Thyroid gland (tissue), 4 donors: ENCODE measurements around the gene SNX4. TPM values are rescaled to one million over a fixed set of nuclear protein-coding genes. Genes with fewer than 3 reads are reported as not detected.
"Not testable (repeated sequence)": the region's sequence is repeated elsewhere in the genome, so short reads cannot be mapped to it uniquely, and the experiment has no call there.

Experiments used
- DNase-seq, 2 donors: peaks; one replicate each; pipeline ENCODE4 v3.0.0-alpha.2; 2019
- H3K27ac ChIP-seq, 3 donors: fragments of 200-600 bp; sonication (generic); 1 replicate in 2 of 3; 2 replicates in 1 of 3; pipeline ENCODE4 v1.5.1; 2016 to 2019; ENCODE audit warnings: mild to moderate bottlenecking in 1 of 3, moderate library complexity in 1 of 3
- H3K27me3 ChIP-seq: fragments of 200-600 bp; sonication (generic); one replicate; pipeline ENCODE4 v1.5.1; 2019
- H3K36me3 ChIP-seq, 2 donors: fragments of 200-600 bp; sonication (generic); one replicate each; pipeline ENCODE4 v1.5.1; 2016 to 2019
- H3K4me1 ChIP-seq, 2 donors: fragments of 200-600 bp; sonication (generic); one replicate each; pipeline ENCODE4 v1.5.1; 2017 to 2019
- H3K4me3 ChIP-seq, 3 donors: fragments of 200-600 bp; sonication (generic); replicated peaks in 1 of 3; 1 replicate in 2 of 3; 2 replicates in 1 of 3; pipeline ENCODE4 v1.5.1; 2016; ENCODE audit warnings: mild to moderate bottlenecking in 1 of 3
- H3K9me3 ChIP-seq: fragments of 200-600 bp; sonication (generic); one replicate; pipeline ENCODE4 v1.5.1; 2017
- CTCF ChIP-seq, 6 experiments: fragments of 200-600 bp in 3 of 6; fragments of 450-650 bp in 3 of 6; sonication (generic) in 3 of 6; IDR thresholded peaks; one replicate each; pipeline ENCODE4 v1.5.1; 2016 to 2019; ENCODE audit warnings: antibody characterized with exemption in 6 of 6, mild to moderate bottlenecking in 2 of 6, inconsistent platforms in 1 of 6, moderate library complexity in 1 of 6
- POLR2A ChIP-seq, 2 donors: fragments of 450-650 bp; IDR thresholded peaks; one replicate each; pipeline ENCODE4 v1.6.1; 2017; ENCODE audit warnings: antibody characterized with exemption in 2 of 2, mild to moderate bottlenecking in 2 of 2, moderate library complexity in 1 of 2
- WGBS, 2 donors: methylation state at CpG; one replicate each; pipeline ENCODE4 v1.1.5; 2017; 5-methylcytosine and 5-hydroxymethylcytosine counted together
- intact Hi-C: fragments of 100-400 bp; cut with DNase I; formaldehyde crosslinking; loops from one replicate; pipeline ENCODE4 v1.15.1; 2023
- total RNA-seq, 4 donors: library from RNA; depleted of rRNA; stranded (reverse); fragments of >200 nt; gene quantifications; one replicate each; pipeline ENCODE4 v1.2.3, GENCODE V29; 2016

SNX4 gene
- total RNA-seq, 4 donors from 2014 or later = 112 to 195 (median 138) TPM

GRCh38 chr3:125507128-125507527, 12.9 kb downstream of the SNX4 start:
- no peaks in the 10 kb centered on the region for H3K36me3 ChIP-seq
- WGBS, 2 donors = 99 to 100% methylated on average over 3 of the region's 3 CpGs
- TF ChIP-seq POLR2A (IDR thresholded peaks at IDR 0.05) (no peak), CTCF (IDR thresholded peaks at IDR 0.05) (no peak)
- peaks cover 8 to 11% of the 10 kb centered on the region in 2 donors for H3K4me1 ChIP-seq
- no peak overlapping the region for H3K4me3 ChIP-seq
- no peaks in the 10 kb centered on the region for H3K9me3 ChIP-seq
- DNase-seq = no peak
- no peaks in the 10 kb centered on the region for H3K27me3 ChIP-seq
- intact Hi-C loops = no loop called here
- H3K27ac ChIP-seq = no peak overlapping the region

GRCh38 chr3:125498630-125499029, 21.4 kb downstream of the SNX4 start:
- Histone ChIP-seq H3K9me3 (no peaks in the 10 kb centered on the region), H3K27ac (no peak overlapping the region), H3K27me3 (no peaks in the 10 kb centered on the region), H3K4me3 (no peak overlapping the region), H3K36me3 (peaks cover 10 to 21% of the 10 kb centered on the region in 2 donors), H3K4me1 (no peaks in the 10 kb centered on the region)
- DNase-seq = no peak
- TF ChIP-seq POLR2A (IDR thresholded peaks at IDR 0.05) (no peak), CTCF (IDR thresholded peaks at IDR 0.05) (no peak)
- intact Hi-C loops = no loop called here

GRCh38 chr3:125496701-125497100, 23.3 kb downstream of the SNX4 start:
- H3K9me3 ChIP-seq = no peaks in the 10 kb centered on the region
- H3K4me3 ChIP-seq = no peak overlapping the region
- no peak for DNase-seq
- H3K27ac ChIP-seq = no peak overlapping the region
- intact Hi-C loops = no loop called here
- TF ChIP-seq CTCF (IDR thresholded peaks at IDR 0.05) (no peak), POLR2A (IDR thresholded peaks at IDR 0.05) (no peak)
- no peaks in the 10 kb centered on the region for H3K27me3 ChIP-seq
- H3K36me3 ChIP-seq = peaks cover 10 to 21% of the 10 kb centered on the region in 2 donors
- H3K4me1 ChIP-seq = no peaks in the 10 kb centered on the region
- WGBS, 2 donors = 92 to 95% methylated on average over 2 of the region's 2 CpGs

GRCh38 chr3:125482406-125482805, 37.6 kb downstream of the SNX4 start:
- Histone ChIP-seq H3K27ac (no peak overlapping the region), H3K36me3 (peaks cover 0 to 5% of the 10 kb centered on the region in 2 donors), H3K9me3 (no peaks in the 10 kb centered on the region), H3K4me1 (no peaks in the 10 kb centered on the region), H3K27me3 (no peaks in the 10 kb centered on the region), H3K4me3 (no peak overlapping the region)
- intact Hi-C loops = no loop called here
- DNase-seq = no peak
- WGBS, 2 donors = 97 to 100% methylated on average over 1 of the region's 1 CpG
- TF ChIP-seq CTCF (IDR thresholded peaks at IDR 0.05) (no peak), POLR2A (IDR thresholded peaks at IDR 0.05) (no peak)

GRCh38 chr3:125481786-125482185, 38.2 kb downstream of the SNX4 start:
- peaks cover 0 to 5% of the 10 kb centered on the region in 2 donors for H3K36me3 ChIP-seq
- no peak for DNase-seq
- no peak overlapping the region for H3K4me3 ChIP-seq
- no peak for TF ChIP-seq POLR2A (IDR thresholded peaks at IDR 0.05)
- no peak for TF ChIP-seq CTCF (IDR thresholded peaks at IDR 0.05)
- no peaks in the 10 kb centered on the region for H3K4me1 ChIP-seq
- H3K9me3 ChIP-seq = no peaks in the 10 kb centered on the region
- intact Hi-C loops = no loop called here
- no peak overlapping the region for H3K27ac ChIP-seq
- WGBS, 2 donors = 91 to 98% methylated on average over 2 of the region's 2 CpGs
- no peaks in the 10 kb centered on the region for H3K27me3 ChIP-seq

- H3K36me3 ChIP-seq = not testable (repeated sequence)
These were observed 38.6 kb downstream of the SNX4 start for GRCh38 chr3:125481375-125481759.

More at GRCh38 chr3:125481375-125481759, 38.6 kb downstream of the SNX4 start:
- DNase-seq, H3K27ac ChIP-seq, H3K4me3 ChIP-seq, H3K27me3 ChIP-seq, intact Hi-C loops, H3K4me1 ChIP-seq, H3K9me3 ChIP-seq: not testable (repeated sequence)
- 96% methylated on average over 9 of the region's 9 CpGs for WGBS, 2 donors
